ENCODE data around the gene CYP4X1.
"Not testable (repeated sequence)": the region's sequence is repeated elsewhere in the genome, so short reads cannot be mapped to it uniquely, and the experiment has no call there.

CYP4X1 gene

GRCh38 chr1:47089356-47089755 is 65.9 kb downstream of the CYP4X1 start:
- DNase-seq, result not testable (repeated sequence)

- DNase-seq, result not testable (repeated sequence)
Observed at GRCh38 chr1:47091476-47091875, 68.0 kb downstream of the CYP4X1 start.
